GM20431 (cell line): Measurements from ENCODE around the gene SLC4A1AP.
"Not testable (repeated sequence)": the region's sequence is repeated elsewhere in the genome, so short reads cannot be mapped to it uniquely, and the experiment has no call there.

Source experiments
- in situ Hi-C: fragments of 300-500 bp; cut with MseI, MboI; formaldehyde crosslinking; loops from one replicate; pipeline ENCODE4 v1.15.0; 2020; ENCODE audit warnings: low sequenced_read_pairs; ENCODE audit not compliant: unreplicated experiment

The SLC4A1AP gene

DNA sequence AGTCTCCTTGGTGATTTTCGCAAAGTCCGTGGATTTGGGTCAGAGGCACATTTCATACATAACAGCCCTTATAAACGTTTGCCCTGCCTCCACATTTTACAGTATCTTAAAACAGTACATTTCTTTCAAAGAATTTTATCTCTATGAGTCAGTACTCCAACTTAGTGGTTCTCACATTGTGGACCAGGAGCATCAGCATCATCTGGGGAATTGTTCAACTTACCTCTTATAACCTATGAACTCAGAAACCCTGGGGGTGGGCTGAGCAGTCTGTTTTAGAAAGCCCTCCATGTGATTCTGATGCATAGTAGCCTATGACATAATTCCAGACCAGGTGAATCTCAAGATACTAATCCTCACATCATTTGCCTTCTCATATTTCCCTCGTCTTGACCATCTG lies 12.6 kb upstream of the SLC4A1AP start:
- in situ Hi-C loops: no loop called here

DNA sequence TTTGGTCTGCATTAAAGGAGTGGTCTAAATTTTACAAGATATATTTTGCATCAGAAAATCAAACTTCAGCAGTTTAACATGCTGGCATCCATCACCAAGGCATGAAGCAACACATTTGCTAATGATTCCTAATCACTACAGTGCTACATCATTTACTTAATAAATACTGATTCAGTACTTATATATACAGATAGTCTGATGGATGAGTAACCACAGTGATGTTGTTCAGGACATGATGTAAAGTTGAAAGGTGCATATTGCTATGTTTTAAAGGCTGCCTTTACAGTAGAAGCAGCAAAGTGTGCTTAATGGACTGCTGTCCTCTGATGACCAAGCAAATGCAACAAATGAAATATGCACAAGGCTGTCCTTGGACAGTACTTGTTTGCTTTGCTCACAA lies 11.3 kb upstream of the SLC4A1AP start:
- in situ Hi-C loops: no loop called here

DNA sequence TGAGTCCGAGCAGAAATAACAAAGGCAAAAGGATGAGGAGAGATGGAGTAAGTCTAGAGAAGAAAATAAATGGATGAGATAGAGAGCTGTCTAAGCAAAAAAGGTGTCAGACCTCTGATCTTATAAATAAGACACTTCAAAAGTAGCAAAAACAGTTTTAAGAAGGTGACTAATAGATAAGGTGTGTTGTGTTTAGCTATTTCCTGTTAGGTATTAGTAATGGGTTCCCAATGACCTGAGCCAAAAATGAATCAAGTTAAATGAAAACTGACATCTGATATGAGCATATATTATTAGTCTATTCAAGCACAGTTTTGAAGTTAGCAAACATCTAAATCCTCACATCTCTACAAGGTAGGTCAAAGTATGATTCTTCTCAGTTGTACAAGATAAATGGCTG lies 10.9 kb upstream of the SLC4A1AP start:
- in situ Hi-C loops: no loop called here

DNA sequence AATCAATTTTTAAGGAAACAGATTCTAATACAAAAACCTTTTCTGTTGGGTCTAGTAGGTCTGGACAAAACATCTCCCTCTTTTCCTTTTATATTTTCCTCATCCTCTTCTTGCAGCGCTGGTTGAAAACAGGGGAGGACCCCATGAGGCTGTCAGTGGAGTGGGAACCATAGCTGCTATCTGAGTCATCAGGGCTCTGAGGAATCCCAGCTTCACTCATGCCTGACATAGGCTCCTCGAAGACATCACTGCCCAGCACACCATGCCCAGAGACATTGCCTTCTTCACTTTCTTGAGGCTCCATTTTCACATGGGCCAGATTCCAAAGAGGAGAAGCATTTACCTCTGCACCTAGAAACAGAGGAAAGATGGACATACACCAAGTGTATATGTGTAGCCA lies 10.3 kb upstream of the SLC4A1AP start:
- in situ Hi-C loops: no loop called here

DNA sequence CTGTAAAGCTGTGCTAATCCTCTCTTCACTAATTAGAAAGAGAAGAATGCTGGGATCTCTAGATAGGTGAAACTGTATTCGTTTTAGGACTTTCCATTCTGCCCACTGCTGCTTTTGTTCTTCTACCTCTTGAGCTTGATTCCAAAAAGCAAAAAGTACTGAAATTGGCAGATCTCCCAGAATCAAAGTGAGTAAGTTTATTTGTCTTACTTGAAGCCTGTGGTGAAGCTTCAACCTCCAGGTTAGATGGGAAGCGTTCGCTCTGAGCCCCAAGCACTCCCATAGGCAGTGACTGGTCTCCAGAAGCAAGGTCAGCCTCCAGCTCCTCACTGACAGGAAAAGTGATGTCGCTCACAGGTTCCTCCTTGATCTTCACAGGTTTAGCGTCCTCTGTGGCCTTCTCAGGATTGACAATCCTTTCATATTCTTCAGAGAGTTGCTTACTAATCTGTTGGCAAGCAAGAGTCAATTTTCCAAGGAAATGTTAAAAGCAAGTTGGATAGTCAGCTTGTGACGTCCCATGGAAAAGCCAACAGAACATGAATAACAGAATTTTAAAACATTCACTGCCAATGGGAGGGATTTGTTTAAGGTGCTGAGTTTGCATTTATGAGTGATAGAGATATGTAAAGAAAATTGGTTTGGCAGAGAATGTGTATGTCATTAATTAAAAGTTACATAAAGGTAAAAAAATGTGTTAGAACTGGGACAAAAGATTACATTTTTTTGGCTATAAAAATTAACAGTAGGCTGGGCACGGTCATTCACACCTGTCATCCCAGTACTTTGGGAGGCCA lies 8.3 kb upstream of the SLC4A1AP start:
- in situ Hi-C loops: no loop called here

DNA sequence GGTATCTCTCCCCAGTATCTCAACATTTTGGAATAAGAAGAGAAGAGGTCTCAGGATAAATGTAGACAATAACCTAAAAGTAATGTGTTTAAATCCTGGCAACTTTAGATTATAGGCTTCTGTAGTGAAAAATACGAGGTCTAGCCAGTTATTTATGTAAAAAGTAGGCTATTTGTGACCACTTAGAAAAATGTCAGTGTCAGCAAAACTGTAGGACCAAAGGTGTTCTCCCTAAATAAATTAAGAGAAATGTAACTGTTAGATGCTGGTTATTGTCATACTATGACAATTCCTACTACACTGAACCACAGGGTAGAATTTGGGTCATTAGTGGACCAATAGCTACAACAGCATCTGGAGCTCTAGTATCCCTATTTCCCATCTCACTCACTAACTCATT lies 2.3 kb upstream of the SLC4A1AP start:
- in situ Hi-C loops: no loop called here

DNA sequence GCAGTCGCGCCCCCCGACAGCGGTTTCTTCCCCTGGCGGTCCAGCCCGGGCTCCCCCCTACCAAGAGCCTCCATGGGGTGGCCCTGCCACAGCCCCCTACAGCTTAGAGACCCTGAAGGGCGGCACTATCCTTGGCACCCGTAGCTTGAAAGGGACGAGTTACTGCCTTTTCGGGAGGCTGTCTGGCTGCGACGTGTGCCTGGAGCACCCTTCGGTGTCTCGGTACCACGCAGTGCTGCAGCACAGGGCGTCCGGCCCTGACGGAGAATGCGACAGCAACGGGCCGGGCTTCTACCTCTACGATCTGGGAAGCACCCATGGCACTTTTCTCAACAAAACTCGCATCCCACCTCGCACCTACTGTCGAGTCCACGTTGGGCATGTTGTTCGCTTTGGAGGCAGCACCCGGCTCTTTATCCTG lies 475 bp downstream of the SLC4A1AP start:
- in situ Hi-C loops: no loop called here

DNA sequence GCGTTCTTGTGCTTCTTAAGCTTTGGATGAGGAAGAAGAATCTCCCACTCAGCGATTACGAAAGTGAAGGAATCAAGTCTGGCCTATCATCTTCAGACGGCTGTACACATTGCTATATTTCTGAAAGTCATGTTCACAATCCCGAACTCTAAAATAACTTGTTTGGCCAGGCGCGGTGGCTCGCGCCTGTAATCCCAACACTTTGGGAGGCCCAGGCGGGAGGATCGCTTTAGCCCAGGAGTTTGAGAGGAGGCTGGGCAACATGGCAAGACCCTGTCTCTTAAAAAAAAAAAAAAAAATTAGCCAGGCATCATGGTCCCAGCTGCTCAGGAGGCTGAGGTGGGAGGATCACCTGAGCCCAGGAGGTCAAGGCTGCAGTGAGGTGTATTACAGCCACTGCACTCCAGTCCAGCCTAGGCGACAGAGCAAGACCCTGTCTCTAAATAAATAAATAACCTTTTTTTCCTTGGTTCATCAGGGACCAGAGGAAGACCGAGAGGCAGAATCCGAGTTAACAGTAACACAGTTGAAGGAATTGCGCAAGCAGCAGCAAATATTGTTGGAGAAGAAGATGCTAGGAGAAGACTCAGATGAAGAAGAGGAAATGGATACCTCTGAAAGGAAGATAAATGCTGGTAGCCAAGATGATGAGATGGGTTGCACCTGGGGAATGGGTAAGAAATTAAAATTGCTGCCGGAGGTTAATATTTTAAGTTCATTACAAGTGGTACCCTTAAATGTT lies 1.1 kb downstream of the SLC4A1AP start:
- in situ Hi-C loops: no loop called here

DNA sequence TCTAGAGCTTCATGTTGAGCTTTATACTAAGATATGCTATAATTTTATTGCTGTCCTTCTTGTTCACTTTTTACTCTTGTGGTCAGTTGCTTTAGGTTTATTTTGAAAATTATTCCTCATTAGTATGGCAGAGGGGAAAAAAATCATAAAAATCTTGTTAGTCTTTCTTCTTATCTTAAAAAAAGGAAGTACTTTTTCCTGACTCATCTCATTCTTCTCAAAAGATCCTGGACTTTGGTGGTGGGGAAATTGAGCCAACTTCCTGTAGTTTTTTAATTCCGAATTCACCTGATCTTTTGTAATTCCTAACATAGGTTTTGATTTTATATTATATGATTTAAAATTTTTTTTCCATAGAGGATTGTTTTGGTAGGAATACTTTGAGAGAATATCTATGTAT lies 3.8 kb downstream of the SLC4A1AP start:
- in situ Hi-C loops: no loop called here

DNA sequence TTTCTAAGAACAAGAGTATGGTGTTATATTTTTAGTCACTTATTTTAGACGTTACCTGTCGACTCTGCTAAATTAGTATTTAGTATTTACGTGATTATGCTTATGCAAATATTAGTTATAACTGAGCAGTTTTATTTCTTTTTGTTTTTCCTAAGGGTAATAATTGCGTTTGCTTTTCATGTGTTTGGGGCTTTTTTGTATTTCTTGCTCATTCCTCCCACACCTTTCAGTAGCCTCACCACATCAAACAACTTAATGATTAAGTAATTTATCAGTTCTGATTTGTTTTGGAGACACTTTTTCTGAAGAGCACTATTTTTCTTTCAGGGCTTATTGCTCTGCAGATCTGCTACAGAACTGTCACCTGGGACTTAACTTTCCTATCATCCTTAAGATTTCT lies 7.5 kb downstream of the SLC4A1AP start:
- in situ Hi-C loops: no loop called here

DNA sequence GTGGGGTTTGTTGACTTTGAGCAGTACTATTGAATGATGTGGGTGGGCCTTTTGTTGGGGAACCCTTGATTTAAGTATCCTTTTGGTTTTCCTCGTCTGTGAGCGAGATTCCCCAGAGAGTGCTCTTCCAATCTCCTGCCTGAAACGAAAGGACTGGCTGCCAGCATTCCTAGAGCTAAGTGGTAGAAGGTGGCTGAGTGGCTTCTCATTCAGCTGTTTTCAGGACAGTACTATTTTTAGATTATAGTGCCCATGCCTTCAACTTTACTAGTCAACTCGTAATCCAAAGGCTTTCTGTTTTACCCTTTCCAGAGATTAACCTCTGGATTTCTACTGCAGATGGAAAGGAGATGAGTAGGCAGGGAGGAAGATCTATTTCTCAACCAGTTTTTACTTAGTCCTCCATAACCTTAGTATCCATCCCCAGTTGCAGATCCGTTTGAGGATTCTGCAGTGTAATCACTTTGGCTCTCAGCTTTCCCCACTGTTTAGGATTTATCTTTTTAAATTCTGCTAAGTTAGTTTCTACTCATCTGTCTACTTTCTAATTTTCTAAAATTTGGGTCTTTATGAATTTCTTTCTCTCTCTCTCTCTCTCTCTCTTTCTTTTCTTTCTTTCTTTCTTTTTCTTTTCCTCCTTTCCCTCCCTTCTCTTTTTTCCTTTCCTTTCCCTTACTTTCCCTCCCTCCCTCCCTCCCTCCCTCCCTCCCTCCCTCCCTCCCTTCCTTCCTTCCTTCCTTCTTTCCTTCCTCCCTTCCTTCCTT lies 9.2 kb downstream of the SLC4A1AP start:
- in situ Hi-C loops: no loop called here

DNA sequence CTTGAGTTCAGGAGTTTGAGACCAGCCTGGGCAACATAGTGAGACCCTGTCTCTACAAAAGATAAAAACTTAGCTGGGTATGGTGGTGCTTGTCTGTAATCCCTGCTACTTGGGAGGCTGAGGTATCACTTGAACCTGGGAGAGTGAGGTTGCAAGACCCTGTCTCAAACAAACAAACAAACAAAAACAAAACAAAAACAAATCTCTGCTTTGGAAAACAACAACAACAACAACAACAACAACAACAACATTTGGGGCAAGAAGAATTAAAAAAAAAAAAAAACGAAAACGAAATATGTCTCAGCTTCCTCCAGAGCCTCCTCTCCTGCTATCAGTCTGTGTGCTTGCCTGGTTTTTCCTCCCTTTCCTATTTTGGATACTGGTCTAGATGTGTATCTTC lies 16.9 kb downstream of the SLC4A1AP start:
- in situ Hi-C loops: no loop called here

DNA sequence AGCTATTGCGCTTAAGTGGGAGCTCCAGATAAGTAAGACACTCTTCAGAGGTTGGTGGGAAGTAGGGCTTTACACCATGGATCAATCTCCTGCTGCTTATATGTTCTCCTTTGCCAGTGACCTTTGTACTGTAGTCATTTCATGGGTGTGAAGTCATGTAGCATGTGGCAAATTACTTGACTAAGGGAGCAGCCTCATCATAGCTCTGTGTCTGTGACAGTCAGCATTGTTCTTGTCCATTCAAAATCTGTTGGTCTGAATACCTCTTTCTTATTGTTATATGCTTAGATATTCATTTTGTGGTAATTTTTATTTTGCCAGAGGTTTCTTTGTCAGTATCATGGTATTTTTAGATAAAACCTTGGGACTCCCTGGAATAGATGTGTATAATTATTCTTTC lies 18.2 kb downstream of the SLC4A1AP start:
- in situ Hi-C loops: no loop called here

DNA sequence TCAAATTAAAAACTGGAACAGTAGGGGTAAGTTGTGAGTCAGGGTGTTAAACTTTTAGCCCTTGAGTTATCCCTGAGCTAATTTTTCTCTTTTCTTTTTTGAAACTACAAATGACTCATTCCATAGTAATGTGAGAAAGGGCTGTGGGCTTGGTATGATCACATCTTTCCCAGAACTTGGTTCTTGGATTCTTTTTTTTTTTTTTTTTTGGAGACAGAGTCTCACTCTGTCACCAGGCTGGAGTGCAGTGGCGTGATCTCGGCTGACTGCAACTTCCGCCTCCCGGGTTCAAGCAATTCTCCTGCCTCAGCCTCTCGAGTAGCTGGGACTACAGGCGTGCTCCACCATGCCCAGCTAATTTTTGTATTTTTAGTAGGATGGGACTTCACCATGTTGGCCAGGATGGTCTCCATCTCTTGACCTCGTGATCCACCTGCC lies 18.7 kb downstream of the SLC4A1AP start:
- in situ Hi-C loops: not testable (repeated sequence)

DNA sequence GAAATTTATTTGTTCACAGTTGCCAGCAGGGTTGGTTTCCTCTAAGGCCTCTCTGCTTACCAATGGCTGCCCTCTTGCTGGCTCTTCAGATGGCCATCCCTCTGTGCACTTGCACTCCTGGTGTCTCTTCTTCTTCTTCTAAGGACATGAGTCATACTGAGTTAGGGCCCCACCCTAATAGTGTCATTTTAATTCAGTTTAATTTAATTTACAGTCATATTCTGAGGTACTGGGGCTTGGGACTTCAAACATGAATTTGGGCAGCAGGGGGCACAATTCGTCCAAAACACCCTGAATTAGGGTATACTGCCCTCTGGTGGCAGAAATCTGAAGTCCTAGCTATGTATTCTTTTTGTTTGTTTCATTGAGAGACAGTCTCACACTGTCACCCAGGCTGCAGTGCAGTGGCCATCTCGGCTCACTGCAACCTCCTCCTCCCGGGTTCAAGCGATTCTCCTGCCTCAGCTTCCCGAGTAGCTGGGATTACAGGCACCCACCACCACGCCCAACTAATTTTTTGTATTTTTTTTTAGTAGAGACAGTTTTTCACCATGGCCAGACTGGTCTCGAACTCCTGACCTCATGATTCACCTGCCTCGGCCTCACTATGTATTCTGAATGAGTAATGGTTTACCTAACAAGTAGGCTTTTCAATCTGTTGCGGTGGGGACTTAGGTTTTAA lies 19.8 kb downstream of the SLC4A1AP start:
- in situ Hi-C loops: no loop called here

DNA sequence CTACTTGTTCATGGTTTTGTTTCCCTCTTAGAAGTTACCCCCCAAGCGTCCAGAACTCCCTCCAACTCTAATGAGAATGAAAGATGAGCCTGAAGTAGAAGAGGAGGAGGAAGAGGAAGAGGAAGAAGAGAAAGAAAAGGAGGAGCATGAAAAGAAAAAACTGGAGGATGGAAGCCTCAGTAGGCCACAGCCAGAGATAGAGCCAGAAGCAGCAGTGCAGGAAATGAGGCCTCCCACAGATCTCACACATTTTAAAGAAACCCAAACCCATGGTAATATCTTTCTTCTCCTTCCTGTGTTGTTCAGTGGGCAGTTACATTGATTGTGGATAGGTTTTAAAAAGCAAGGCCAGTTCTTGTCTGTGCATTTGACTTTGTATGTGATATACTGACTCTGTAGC lies 21.3 kb downstream of the SLC4A1AP start:
- in situ Hi-C loops: not testable (repeated sequence)

DNA sequence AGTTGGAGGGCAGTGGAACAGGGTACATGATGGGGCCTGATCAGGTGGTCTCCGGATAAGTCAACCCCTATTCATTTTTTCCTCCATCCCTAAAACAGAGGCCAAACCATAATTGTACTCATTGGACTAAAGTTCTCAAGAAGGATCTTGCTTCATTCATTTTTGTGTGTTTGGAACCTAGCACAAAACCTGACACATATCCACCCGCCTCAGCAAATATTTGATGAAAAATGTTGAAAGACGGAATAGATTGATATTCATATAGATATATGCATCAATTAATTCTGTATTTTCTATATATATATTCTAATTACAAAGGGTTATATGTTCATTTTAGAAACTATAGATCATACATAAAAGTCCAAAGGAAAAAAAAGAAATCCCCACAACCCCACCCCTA lies 21.9 kb downstream of the SLC4A1AP start:
- in situ Hi-C loops: no loop called here

DNA sequence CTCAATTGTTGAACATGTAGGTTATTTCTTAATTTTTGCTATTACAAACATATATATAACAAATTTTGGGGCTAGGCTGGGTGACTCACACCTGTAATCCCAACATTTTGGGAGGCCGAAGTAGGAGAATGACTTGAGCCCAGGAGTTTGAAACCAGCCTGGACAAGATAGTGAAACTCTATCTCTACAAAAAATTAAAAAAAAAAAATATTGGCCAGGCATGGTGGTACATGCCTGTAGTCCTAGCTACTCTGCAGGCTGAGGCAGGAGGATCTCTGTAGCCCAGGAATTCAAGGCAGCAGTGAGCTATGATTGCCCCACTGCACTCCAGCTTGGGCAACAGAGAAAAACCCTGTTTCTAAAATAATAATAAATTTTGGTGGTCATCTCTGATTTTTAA lies 23.5 kb downstream of the SLC4A1AP start:
- in situ Hi-C loops: no loop called here

DNA sequence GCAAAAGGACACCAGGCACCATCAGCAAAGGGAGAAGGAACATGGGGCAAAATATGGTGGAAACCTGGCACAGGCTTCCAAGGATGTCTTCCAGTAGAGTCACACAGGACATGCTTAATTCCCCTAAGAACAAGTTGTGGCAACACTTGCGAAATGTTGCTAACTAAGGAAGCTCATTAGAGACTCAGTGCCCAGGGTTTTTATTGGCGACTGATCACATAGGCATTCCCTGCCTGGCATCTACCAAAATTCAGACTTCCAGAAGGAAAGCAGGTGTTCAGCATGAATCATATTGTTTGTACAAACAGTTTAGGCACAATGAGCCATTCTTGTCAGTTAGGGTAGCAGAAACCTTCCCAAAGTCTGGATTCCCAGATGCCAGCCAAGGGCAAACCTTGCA lies 25.7 kb downstream of the SLC4A1AP start:
- in situ Hi-C loops: no loop called here

DNA sequence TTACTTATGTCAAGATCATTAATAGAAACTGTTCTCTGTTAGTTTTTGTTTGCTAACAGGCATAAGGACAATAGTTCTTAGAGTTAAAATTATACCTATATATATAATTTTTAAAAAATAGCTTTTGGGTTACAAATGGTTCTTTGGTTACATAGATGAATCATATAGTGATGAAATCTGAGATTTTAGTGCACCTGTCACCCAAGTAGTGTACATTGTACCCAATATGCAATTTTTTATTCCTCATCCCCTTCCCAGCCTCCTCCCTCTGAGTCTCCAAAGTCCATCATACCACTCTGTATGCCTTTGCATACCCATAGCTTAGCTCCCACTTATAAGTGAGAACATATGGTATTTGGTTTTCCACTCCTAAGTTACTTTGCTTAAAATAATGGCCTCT lies 26.4 kb downstream of the SLC4A1AP start:
- in situ Hi-C loops: no loop called here
